HepG2 (cell line): ENCODE results near the gene PLXNA4.

Experiments used
- BRF2 ChIP-seq: sonication (generic); formaldehyde crosslinking; IDR thresholded peaks from 2 replicates; pipeline ENCODE4 v1.8.1; 2022; ENCODE audit warnings: mild to moderate bottlenecking, missing genetic modification reagents
- CTCF ChIP-seq: sonication (generic); formaldehyde crosslinking; IDR thresholded peaks from 2 replicates; pipeline ENCODE4 v1.5.0; 2020; ENCODE audit warnings: mild to moderate bottlenecking, missing genetic modification reagents, moderate library complexity
- FOXJ3 ChIP-seq: sonication (generic); formaldehyde crosslinking; IDR thresholded peaks from 2 replicates; pipeline ENCODE4 v1.4.0; 2020; ENCODE audit warnings: missing genetic modification reagents, mild to moderate bottlenecking, borderline replicate concordance
- KLF16 ChIP-seq, 2 experiments: sonication (generic) in 1 of 2; formaldehyde crosslinking in 1 of 2; IDR thresholded peaks; 2 replicates each; pipeline versions ENCODE4 v1.6.1 to v1.8.0; 2016 to 2023; ENCODE audit warnings: missing genetic modification reagents in 2 of 2, missing compliant biosample characterization in 1 of 2
- MAFG ChIP-seq: sonication (generic); formaldehyde crosslinking; IDR thresholded peaks from 2 replicates; pipeline ENCODE4 v1.5.1; 2020; ENCODE audit warnings: mild to moderate bottlenecking, missing genetic modification reagents
- POLR2A ChIP-seq, 2 experiments: IDR thresholded peaks; 2 replicates each; pipeline ENCODE4 v1.6.1; 2011; ENCODE audit warnings: low read depth in 2 of 2, low read length in 2 of 2, mild to moderate bottlenecking in 1 of 2, moderate library complexity in 1 of 2; ENCODE audit not compliant: insufficient read depth in 1 of 2
- SCMH1 ChIP-seq: sonication (generic); formaldehyde crosslinking; IDR thresholded peaks from 2 replicates; pipeline ENCODE4 v1.9.0; 2021; ENCODE audit warnings: missing genetic modification reagents, mild to moderate bottlenecking, borderline replicate concordance
- SSRP1 ChIP-seq: IDR thresholded peaks from 2 replicates; pipeline ENCODE4 v1.6.1; 2016; ENCODE audit warnings: control low read depth
- U2AF1 ChIP-seq: fragments of 200-400 bp; formaldehyde crosslinking; optimal IDR thresholded peaks from 2 replicates; pipeline ENCODE3; 2017; ENCODE audit warnings: mild to moderate bottlenecking, low read depth, low read length
- ZNF263 ChIP-seq: sonication (generic); formaldehyde crosslinking; IDR thresholded peaks from 2 replicates; pipeline ENCODE4 v1.4.0; 2020; ENCODE audit warnings: missing genetic modification reagents
- ZNF501 ChIP-seq: sonication (generic); formaldehyde crosslinking; IDR thresholded peaks from 2 replicates; pipeline ENCODE4 v1.5.1; 2020; ENCODE audit warnings: mild to moderate bottlenecking, moderate library complexity, missing genetic modification reagents
- ZNF567 ChIP-seq: sonication (generic); formaldehyde crosslinking; IDR thresholded peaks from 2 replicates; pipeline ENCODE4 v1.8.1; 2023; ENCODE audit warnings: mild to moderate bottlenecking, missing genetic modification reagents, borderline replicate concordance
- ZNF772 ChIP-seq: sonication (generic); formaldehyde crosslinking; IDR thresholded peaks from 2 replicates; pipeline ENCODE4 v1.5.0; 2020; ENCODE audit warnings: mild to moderate bottlenecking, missing genetic modification reagents
- ZNF776 ChIP-seq: sonication (generic); formaldehyde crosslinking; IDR thresholded peaks from 2 replicates; pipeline ENCODE4 v1.4.0; 2020; ENCODE audit warnings: mild to moderate bottlenecking, missing genetic modification reagents

GRCh38 chr7:132249256-132249971, 326.9 kb downstream of the PLXNA4 start:
- TF ChIP-seq MAFG (no peak), ZNF263 (CRISPR knock-in tag) (no peak), ZNF772 (CRISPR knock-in tag) (no peak), CTCF (CRISPR knock-in tag) (peak; percentile 61), BRF2 (CRISPR knock-in tag) (no peak), ZNF567 (CRISPR knock-in tag) (no peak), U2AF1 (no peak), SCMH1 (no peak), POLR2A (IDR thresholded peaks at IDR 0.05; ENCODE audit: insufficient read depth in 1 of 2, low read depth in 2 of 2, low read length in 2 of 2) (no peak), KLF16 (CRISPR knock-in tag; IDR thresholded peaks at IDR 0.05) (no peak), ZNF776 (CRISPR knock-in tag) (no peak), SSRP1 (CRISPR knock-in tag) (no peak), ZNF501 (CRISPR knock-in tag) (no peak), FOXJ3 (no peak)
